K562 (cell line): ENCODE measurements around the gene LY6G6C.

Experiments
- JUNB ChIP-seq: fragments of 450-650 bp; formaldehyde crosslinking; conservative IDR thresholded peaks from 2 replicates; pipeline ENCODE4 v1.4.0; 2020; ENCODE audit warnings: mild to moderate bottlenecking
- POLR2AphosphoS5 ChIP-seq: IDR thresholded peaks from 2 replicates; pipeline ENCODE4 v1.6.1; 2011; ENCODE audit warnings: mild to moderate bottlenecking, low read depth, low read length, moderate library complexity; ENCODE audit not compliant: control insufficient read depth, insufficient read depth
- TF ChIP-seq, protein P1 (sequence below), 3 experiments: IDR thresholded peaks in 2 of 3; conservative IDR thresholded peaks in 1 of 3; 2 replicates each; pipeline ENCODE4 v1.5.1; 2011 to 2012; ENCODE audit warnings: low read length in 3 of 3, mild to moderate bottlenecking in 3 of 3, control low read depth in 2 of 3, improper control_type of control experiment in 1 of 3, inconsistent platforms in 1 of 3, low read depth in 1 of 3, mixed read lengths in 1 of 3, moderate library complexity in 1 of 3; ENCODE audit not compliant: insufficient read depth in 2 of 3

- TF ChIP-seq JUNB (CRISPR knock-in tag) (no peak), POLR2AphosphoS5 (no peak)
- TF ChIP-seq, protein P1, sequence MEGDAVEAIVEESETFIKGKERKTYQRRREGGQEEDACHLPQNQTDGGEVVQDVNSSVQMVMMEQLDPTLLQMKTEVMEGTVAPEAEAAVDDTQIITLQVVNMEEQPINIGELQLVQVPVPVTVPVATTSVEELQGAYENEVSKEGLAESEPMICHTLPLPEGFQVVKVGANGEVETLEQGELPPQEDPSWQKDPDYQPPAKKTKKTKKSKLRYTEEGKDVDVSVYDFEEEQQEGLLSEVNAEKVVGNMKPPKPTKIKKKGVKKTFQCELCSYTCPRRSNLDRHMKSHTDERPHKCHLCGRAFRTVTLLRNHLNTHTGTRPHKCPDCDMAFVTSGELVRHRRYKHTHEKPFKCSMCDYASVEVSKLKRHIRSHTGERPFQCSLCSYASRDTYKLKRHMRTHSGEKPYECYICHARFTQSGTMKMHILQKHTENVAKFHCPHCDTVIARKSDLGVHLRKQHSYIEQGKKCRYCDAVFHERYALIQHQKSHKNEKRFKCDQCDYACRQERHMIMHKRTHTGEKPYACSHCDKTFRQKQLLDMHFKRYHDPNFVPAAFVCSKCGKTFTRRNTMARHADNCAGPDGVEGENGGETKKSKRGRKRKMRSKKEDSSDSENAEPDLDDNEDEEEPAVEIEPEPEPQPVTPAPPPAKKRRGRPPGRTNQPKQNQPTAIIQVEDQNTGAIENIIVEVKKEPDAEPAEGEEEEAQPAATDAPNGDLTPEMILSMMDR (IDR thresholded peaks at IDR 0.05 in 2 of 3, conservative IDR thresholded peaks at IDR 0.05 in 1 of 3; ENCODE audit: insufficient read depth in 2 of 3, low read depth in 1 of 3, low read length in 3 of 3), result no peak
Measured at GRCh38 chr6:31669676-31670075, 51.9 kb downstream of the LY6G6C start, which contains the start of gene LY6G5B.
